Testis (tissue), 2 donors: ENCODE results near the gene HSP90B1.

ENCODE experiments used
- POLR2A ChIP-seq: fragments of 450-650 bp; IDR thresholded peaks from one replicate; pipeline ENCODE4 v1.6.1; 2017; ENCODE audit warnings: antibody characterized with exemption, mild to moderate bottlenecking, moderate library complexity
- TF ChIP-seq, protein P1 (sequence below), 3 experiments: fragments of 450-650 bp in 2 of 3; fragments of 200-600 bp in 1 of 3; sonication (generic) in 1 of 3; IDR thresholded peaks; one replicate each; pipeline ENCODE4 v1.5.1; 2016 to 2019; ENCODE audit warnings: antibody characterized with exemption in 3 of 3, mild to moderate bottlenecking in 2 of 3, moderate library complexity in 1 of 3

DNA sequence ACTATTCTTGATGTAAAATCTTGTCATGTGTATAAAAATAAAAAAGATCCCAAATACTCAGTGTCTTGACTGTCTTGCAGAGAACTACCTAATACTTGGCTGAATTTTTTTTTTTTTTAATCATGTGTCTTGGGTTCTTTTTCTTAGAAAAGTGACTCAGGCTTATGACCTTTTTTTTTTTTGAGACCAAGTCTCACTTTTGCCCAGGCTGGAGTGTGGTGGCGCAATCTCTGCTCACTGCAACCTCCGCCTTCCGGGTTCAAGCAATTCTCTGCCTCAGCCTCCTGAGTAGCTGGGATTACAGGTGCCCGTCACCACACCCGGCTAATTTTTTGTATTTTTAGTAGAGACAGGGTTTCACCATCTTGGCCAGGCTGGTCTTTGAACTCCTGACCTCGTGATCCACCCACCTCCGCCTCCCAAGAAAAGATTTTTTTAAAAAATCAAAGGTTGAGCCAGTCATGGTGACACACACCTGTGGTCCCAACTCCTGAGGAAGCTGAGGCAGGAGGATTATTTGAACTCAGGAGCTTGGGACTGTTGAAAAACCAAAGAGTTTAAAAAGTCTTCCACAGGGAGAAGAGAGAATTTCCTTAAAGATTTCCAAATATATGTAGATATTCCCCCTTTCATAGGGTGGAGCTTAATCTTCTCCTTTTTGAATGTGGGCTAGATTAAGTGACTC is 17.8 kb downstream of the HSP90B1 start:
- TF ChIP-seq, protein P1, sequence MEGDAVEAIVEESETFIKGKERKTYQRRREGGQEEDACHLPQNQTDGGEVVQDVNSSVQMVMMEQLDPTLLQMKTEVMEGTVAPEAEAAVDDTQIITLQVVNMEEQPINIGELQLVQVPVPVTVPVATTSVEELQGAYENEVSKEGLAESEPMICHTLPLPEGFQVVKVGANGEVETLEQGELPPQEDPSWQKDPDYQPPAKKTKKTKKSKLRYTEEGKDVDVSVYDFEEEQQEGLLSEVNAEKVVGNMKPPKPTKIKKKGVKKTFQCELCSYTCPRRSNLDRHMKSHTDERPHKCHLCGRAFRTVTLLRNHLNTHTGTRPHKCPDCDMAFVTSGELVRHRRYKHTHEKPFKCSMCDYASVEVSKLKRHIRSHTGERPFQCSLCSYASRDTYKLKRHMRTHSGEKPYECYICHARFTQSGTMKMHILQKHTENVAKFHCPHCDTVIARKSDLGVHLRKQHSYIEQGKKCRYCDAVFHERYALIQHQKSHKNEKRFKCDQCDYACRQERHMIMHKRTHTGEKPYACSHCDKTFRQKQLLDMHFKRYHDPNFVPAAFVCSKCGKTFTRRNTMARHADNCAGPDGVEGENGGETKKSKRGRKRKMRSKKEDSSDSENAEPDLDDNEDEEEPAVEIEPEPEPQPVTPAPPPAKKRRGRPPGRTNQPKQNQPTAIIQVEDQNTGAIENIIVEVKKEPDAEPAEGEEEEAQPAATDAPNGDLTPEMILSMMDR (IDR thresholded peaks at IDR 0.05), result no peak
- no peak for TF ChIP-seq POLR2A
